MV-4-11 (cell line): Measurements from ENCODE around the gene IFT88.
A peak's percentile ranks its signal among the peaks of the same experiment; 100 is the strongest.

ENCODE experiments used
- DNase-seq: peaks from one replicate; lab custom pipeline; 2025; lab: John Stamatoyannopoulos, UW

IFT88 gene

GRCh38 chr13:20566468-20566897, 474 bp upstream of the IFT88 start:
- peak; percentile 47 for DNase-seq

- no peak for DNase-seq
Observed at GRCh38 chr13:20567881-20568528, 1.0 kb downstream of the IFT88 start.

GRCh38 chr13:20570517-20570916, 3.6 kb downstream of the IFT88 start:
- no peak for DNase-seq

GRCh38 chr13:20571676-20572075, 4.7 kb downstream of the IFT88 start:
- DNase-seq, result no peak

GRCh38 chr13:20573186-20573585, 6.2 kb downstream of the IFT88 start:
- no peak for DNase-seq

GRCh38 chr13:20573636-20574035, 6.7 kb downstream of the IFT88 start:
- no peak for DNase-seq

GRCh38 chr13:20579191-20579590, 12.2 kb downstream of the IFT88 start:
- no peak for DNase-seq

- no peak for DNase-seq
Observed at GRCh38 chr13:20580257-20580656, 13.3 kb downstream of the IFT88 start.

GRCh38 chr13:20582026-20582425, 15.1 kb downstream of the IFT88 start:
- DNase-seq, result no peak

- no peak for DNase-seq
Observed at GRCh38 chr13:20583803-20584293, 16.9 kb downstream of the IFT88 start.

- DNase-seq, result no peak
Observed at GRCh38 chr13:20585371-20585770, 18.4 kb downstream of the IFT88 start.

- no peak for DNase-seq
Observed at GRCh38 chr13:20588529-20589110, 21.7 kb downstream of the IFT88 start.

- no peak for DNase-seq
Observed at GRCh38 chr13:20590561-20590960, 23.6 kb downstream of the IFT88 start.

GRCh38 chr13:20592606-20593005, 25.6 kb downstream of the IFT88 start:
- no peak for DNase-seq

GRCh38 chr13:20594280-20594679, 27.3 kb downstream of the IFT88 start:
- DNase-seq, result no peak

- DNase-seq, result no peak
Observed at GRCh38 chr13:20607015-20607414, 40.1 kb downstream of the IFT88 start.

GRCh38 chr13:20608438-20609020, 41.6 kb downstream of the IFT88 start:
- no peak for DNase-seq

GRCh38 chr13:20609145-20609544, 42.2 kb downstream of the IFT88 start:
- DNase-seq, result no peak

- no peak for DNase-seq
Observed at GRCh38 chr13:20610006-20610405, 43.0 kb downstream of the IFT88 start.

GRCh38 chr13:20616059-20616797, 49.3 kb downstream of the IFT88 start:
- no peak for DNase-seq

- no peak for DNase-seq
Observed at GRCh38 chr13:20623000-20623399, 56.0 kb downstream of the IFT88 start.

- DNase-seq, result no peak
Observed at GRCh38 chr13:20624213-20624612, 57.3 kb downstream of the IFT88 start.

GRCh38 chr13:20633802-20634201, 66.8 kb downstream of the IFT88 start:
- no peak for DNase-seq
